ENCODE measurements around the gene CCDC85A.

CCDC85A gene

GRCh38 chr2:56348392-56349210 is 164.8 kb downstream of the CCDC85A start:
- no peaks in the 10 kb centered on the region for H3K27me3 ChIP-seq (ENCODE audit: control insufficient read depth, insufficient read depth, low read length)
- H3K36me3 ChIP-seq (ENCODE audit: control insufficient read depth, insufficient read depth, low read length) = no peaks in the 10 kb centered on the region
- no peaks in the 10 kb centered on the region for H3K9me3 ChIP-seq (ENCODE audit: control insufficient read depth, insufficient read depth, low read length)
- H3K27ac ChIP-seq (ENCODE audit: low read length) = no peak overlapping the region
- H3K4me3 ChIP-seq (ENCODE audit: low read length) = no peak overlapping the region
- H3K4me1 ChIP-seq (ENCODE audit: control insufficient read depth, insufficient read depth, low read length) = peaks cover 2% of the 10 kb centered on the region; the same call in 1 of the 2 replicates
- WGBS (ENCODE audit: insufficient coverage, insufficient read length) = no CpG with 5 or more reads among the region's 6 CpGs
- DNase-seq (ENCODE audit: low read depth, low spot score) = no peak

- no peak for DNase-seq (ENCODE audit: low read depth, low spot score)
- no CpG with 5 or more reads among the region's 3 CpGs for WGBS (ENCODE audit: insufficient coverage, insufficient read length)
- Histone ChIP-seq H3K4me3 (ENCODE audit: low read length) (no peak overlapping the region), H3K9me3 (ENCODE audit: control insufficient read depth, insufficient read depth, low read length) (no peaks in the 10 kb centered on the region), H3K36me3 (ENCODE audit: control insufficient read depth, insufficient read depth, low read length) (no peaks in the 10 kb centered on the region), H3K27ac (ENCODE audit: low read length) (no peak overlapping the region), H3K4me1 (ENCODE audit: control insufficient read depth, insufficient read depth, low read length) (no peaks in the 10 kb centered on the region), H3K27me3 (ENCODE audit: control insufficient read depth, insufficient read depth, low read length) (no peaks in the 10 kb centered on the region)
Measured at GRCh38 chr2:56357655-56358295, 174.0 kb downstream of the CCDC85A start.

GRCh38 chr2:56361844-56362243 is 178.1 kb downstream of the CCDC85A start:
- H3K9me3 ChIP-seq (ENCODE audit: control insufficient read depth, insufficient read depth, low read length) = no peaks in the 10 kb centered on the region
- no peaks in the 10 kb centered on the region for H3K36me3 ChIP-seq (ENCODE audit: control insufficient read depth, insufficient read depth, low read length)
- H3K27me3 ChIP-seq (ENCODE audit: control insufficient read depth, insufficient read depth, low read length) = no peaks in the 10 kb centered on the region
- DNase-seq (ENCODE audit: low read depth, low spot score) = no peak
- no peak overlapping the region for H3K27ac ChIP-seq (ENCODE audit: low read length)
- no peaks in the 10 kb centered on the region for H3K4me1 ChIP-seq (ENCODE audit: control insufficient read depth, insufficient read depth, low read length)
- no CpG with 5 or more reads among the region's 2 CpGs for WGBS (ENCODE audit: insufficient coverage, insufficient read length)
- H3K4me3 ChIP-seq (ENCODE audit: low read length) = no peak overlapping the region

- Histone ChIP-seq H3K9me3 (ENCODE audit: control insufficient read depth, insufficient read depth, low read length) (no peaks in the 10 kb centered on the region), H3K4me3 (ENCODE audit: low read length) (no peak overlapping the region), H3K36me3 (ENCODE audit: control insufficient read depth, insufficient read depth, low read length) (no peaks in the 10 kb centered on the region), H3K27me3 (ENCODE audit: control insufficient read depth, insufficient read depth, low read length) (no peaks in the 10 kb centered on the region), H3K27ac (ENCODE audit: low read length) (no peak overlapping the region), H3K4me1 (ENCODE audit: control insufficient read depth, insufficient read depth, low read length) (no peaks in the 10 kb centered on the region)
- DNase-seq (ENCODE audit: low read depth, low spot score) = no peak
- no CpG with 5 or more reads among the region's 2 CpGs for WGBS (ENCODE audit: insufficient coverage, insufficient read length)
Measured at GRCh38 chr2:56364902-56365301, 181.1 kb downstream of the CCDC85A start.

GRCh38 chr2:56369316-56369715 is 185.5 kb downstream of the CCDC85A start:
- no peaks in the 10 kb centered on the region for H3K4me1 ChIP-seq (ENCODE audit: control insufficient read depth, insufficient read depth, low read length)
- no peaks in the 10 kb centered on the region for H3K27me3 ChIP-seq (ENCODE audit: control insufficient read depth, insufficient read depth, low read length)
- H3K4me3 ChIP-seq (ENCODE audit: low read length) = no peak overlapping the region
- 100% methylated on average over 1 of the region's 2 CpGs for WGBS (ENCODE audit: insufficient coverage, insufficient read length)
- H3K9me3 ChIP-seq (ENCODE audit: control insufficient read depth, insufficient read depth, low read length) = no peaks in the 10 kb centered on the region
- no peak for DNase-seq (ENCODE audit: low read depth, low spot score)
- no peaks in the 10 kb centered on the region for H3K36me3 ChIP-seq (ENCODE audit: control insufficient read depth, insufficient read depth, low read length)
- H3K27ac ChIP-seq (ENCODE audit: low read length) = no peak overlapping the region

- no peak overlapping the region for H3K4me3 ChIP-seq (ENCODE audit: low read length)
- no CpG with 5 or more reads among the region's 6 CpGs for WGBS (ENCODE audit: insufficient coverage, insufficient read length)
- no peaks in the 10 kb centered on the region for H3K36me3 ChIP-seq (ENCODE audit: control insufficient read depth, insufficient read depth, low read length)
Measured at GRCh38 chr2:56372071-56372656, 188.4 kb downstream of the CCDC85A start.

GRCh38 chr2:56375251-56375650 is 191.5 kb downstream of the CCDC85A start:
- H3K4me1 ChIP-seq (ENCODE audit: control insufficient read depth, insufficient read depth, low read length) = no peaks in the 10 kb centered on the region
- WGBS (ENCODE audit: insufficient coverage, insufficient read length) = no CpG with 5 or more reads among the region's 1 CpG
- H3K27me3 ChIP-seq (ENCODE audit: control insufficient read depth, insufficient read depth, low read length) = no peaks in the 10 kb centered on the region
- no peaks in the 10 kb centered on the region for H3K9me3 ChIP-seq (ENCODE audit: control insufficient read depth, insufficient read depth, low read length)
- H3K27ac ChIP-seq (ENCODE audit: low read length) = no peak overlapping the region
- no peak for DNase-seq (ENCODE audit: low read depth, low spot score)
- H3K36me3 ChIP-seq (ENCODE audit: control insufficient read depth, insufficient read depth, low read length) = no peaks in the 10 kb centered on the region
- no peak overlapping the region for H3K4me3 ChIP-seq (ENCODE audit: low read length)

More at GRCh38 chr2:56372071-56372656, 188.4 kb downstream of the CCDC85A start:
- DNase-seq (ENCODE audit: low read depth, low spot score) = no peak
- Histone ChIP-seq H3K27me3 (ENCODE audit: control insufficient read depth, insufficient read depth, low read length) (no peaks in the 10 kb centered on the region), H3K4me1 (ENCODE audit: control insufficient read depth, insufficient read depth, low read length) (no peaks in the 10 kb centered on the region), H3K9me3 (ENCODE audit: control insufficient read depth, insufficient read depth, low read length) (no peaks in the 10 kb centered on the region), H3K27ac (ENCODE audit: low read length) (no peak overlapping the region)

- no peaks in the 10 kb centered on the region for H3K4me1 ChIP-seq (ENCODE audit: control insufficient read depth, insufficient read depth, low read length)
- H3K9me3 ChIP-seq (ENCODE audit: control insufficient read depth, insufficient read depth, low read length) = no peaks in the 10 kb centered on the region
- no CpG with 5 or more reads among the region's 2 CpGs for WGBS (ENCODE audit: insufficient coverage, insufficient read length)
- no peak overlapping the region for H3K4me3 ChIP-seq (ENCODE audit: low read length)
- no peaks in the 10 kb centered on the region for H3K36me3 ChIP-seq (ENCODE audit: control insufficient read depth, insufficient read depth, low read length)
- H3K27me3 ChIP-seq (ENCODE audit: control insufficient read depth, insufficient read depth, low read length) = no peaks in the 10 kb centered on the region
- DNase-seq (ENCODE audit: low read depth, low spot score) = no peak
- no peak overlapping the region for H3K27ac ChIP-seq (ENCODE audit: low read length)
Measured at GRCh38 chr2:56376699-56377665, 193.2 kb downstream of the CCDC85A start.

GRCh38 chr2:56379066-56379465 is 195.3 kb downstream of the CCDC85A start:
- no peaks in the 10 kb centered on the region for H3K36me3 ChIP-seq (ENCODE audit: control insufficient read depth, insufficient read depth, low read length)
- no peak for DNase-seq (ENCODE audit: low read depth, low spot score)
- peaks cover 1% of the 10 kb centered on the region; the same call in 1 of the 2 replicates for H3K4me1 ChIP-seq (ENCODE audit: control insufficient read depth, insufficient read depth, low read length)
- WGBS (ENCODE audit: insufficient coverage, insufficient read length) = no CpG with 5 or more reads among the region's 2 CpGs
- no peak overlapping the region for H3K4me3 ChIP-seq (ENCODE audit: low read length)
- no peak overlapping the region for H3K27ac ChIP-seq (ENCODE audit: low read length)
- no peaks in the 10 kb centered on the region for H3K9me3 ChIP-seq (ENCODE audit: control insufficient read depth, insufficient read depth, low read length)
- no peaks in the 10 kb centered on the region for H3K27me3 ChIP-seq (ENCODE audit: control insufficient read depth, insufficient read depth, low read length)

- Histone ChIP-seq H3K27ac (ENCODE audit: low read length) (no peak overlapping the region), H3K27me3 (ENCODE audit: control insufficient read depth, insufficient read depth, low read length) (no peaks in the 10 kb centered on the region), H3K9me3 (ENCODE audit: control insufficient read depth, insufficient read depth, low read length) (no peaks in the 10 kb centered on the region), H3K4me1 (ENCODE audit: control insufficient read depth, insufficient read depth, low read length) (peaks cover 1% of the 10 kb centered on the region; the same call in 1 of the 2 replicates), H3K4me3 (ENCODE audit: low read length) (no peak overlapping the region), H3K36me3 (ENCODE audit: control insufficient read depth, insufficient read depth, low read length) (no peaks in the 10 kb centered on the region)
- no CpG with 5 or more reads among the region's 2 CpGs for WGBS (ENCODE audit: insufficient coverage, insufficient read length)
- DNase-seq (ENCODE audit: low read depth, low spot score) = no peak
Measured at GRCh38 chr2:56380861-56381260, 197.1 kb downstream of the CCDC85A start.
